GM18870 (cell line): ENCODE results near the gene APLP2.

ENCODE experiments used
- ATAC-seq: cut with Tn5 transposase; IDR thresholded peaks from one replicate; pipeline ENCODE4 v1.9.1; 2021; ENCODE audit warnings: moderate library complexity; ENCODE audit not compliant: unreplicated experiment

The APLP2 gene

GRCh38 chr11:130112071-130112830 lies 42.6 kb downstream of the APLP2 start:
- no peak for ATAC-seq

GRCh38 chr11:130114281-130114680 lies 44.6 kb downstream of the APLP2 start:
- no peak for ATAC-seq

DNA sequence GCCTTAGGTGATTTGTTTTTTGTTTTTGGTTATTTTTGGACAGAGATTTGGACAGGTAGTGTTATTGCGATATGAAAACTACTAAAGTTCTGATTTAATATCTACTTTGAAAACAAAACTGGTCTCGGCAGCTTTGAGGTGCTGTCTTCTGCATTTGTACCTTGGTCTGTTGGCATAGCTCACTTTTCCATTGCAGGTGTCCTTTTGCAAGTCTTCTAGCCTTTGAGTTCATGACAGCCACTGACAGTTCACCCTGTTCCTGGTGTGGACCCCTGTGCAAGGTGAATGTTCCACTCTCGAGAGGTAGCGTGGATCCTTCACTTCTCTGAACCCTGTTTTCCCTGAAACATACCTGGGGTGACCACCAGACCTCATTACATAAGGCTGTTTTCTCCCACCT lies 45.0 kb downstream of the APLP2 start:
- ATAC-seq: no peak

GRCh38 chr11:130115218-130115617 lies 45.5 kb downstream of the APLP2 start:
- ATAC-seq: no peak

DNA sequence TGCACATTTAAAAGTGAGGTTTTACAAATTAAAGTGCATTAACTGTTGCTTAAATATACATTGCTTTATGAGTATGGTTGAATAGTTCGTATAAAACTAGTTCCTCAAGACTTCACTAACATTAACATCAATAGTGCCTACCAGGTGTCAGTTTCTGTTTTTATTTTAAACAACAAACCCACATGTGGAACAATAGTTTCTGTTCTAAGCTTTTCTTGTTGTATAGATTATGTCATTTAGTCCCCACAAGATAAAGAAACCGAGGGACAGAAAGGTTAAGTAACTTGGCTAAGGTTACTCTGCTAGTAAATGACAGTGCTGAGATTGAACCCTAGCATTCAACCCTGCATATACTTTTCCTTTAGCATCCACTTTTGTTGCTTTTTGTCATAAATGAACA lies 48.5 kb downstream of the APLP2 start:
- ATAC-seq: peak; percentile 91

- peak; percentile 79 for ATAC-seq
Observed at GRCh38 chr11:130118636-130119387, 49.1 kb downstream of the APLP2 start.

GRCh38 chr11:130120045-130120444 lies 50.4 kb downstream of the APLP2 start:
- ATAC-seq: no peak

- no peak for ATAC-seq
Observed at GRCh38 chr11:130121445-130121978, 51.8 kb downstream of the APLP2 start.

GRCh38 chr11:130122141-130122575 lies 52.5 kb downstream of the APLP2 start:
- ATAC-seq: no peak

DNA sequence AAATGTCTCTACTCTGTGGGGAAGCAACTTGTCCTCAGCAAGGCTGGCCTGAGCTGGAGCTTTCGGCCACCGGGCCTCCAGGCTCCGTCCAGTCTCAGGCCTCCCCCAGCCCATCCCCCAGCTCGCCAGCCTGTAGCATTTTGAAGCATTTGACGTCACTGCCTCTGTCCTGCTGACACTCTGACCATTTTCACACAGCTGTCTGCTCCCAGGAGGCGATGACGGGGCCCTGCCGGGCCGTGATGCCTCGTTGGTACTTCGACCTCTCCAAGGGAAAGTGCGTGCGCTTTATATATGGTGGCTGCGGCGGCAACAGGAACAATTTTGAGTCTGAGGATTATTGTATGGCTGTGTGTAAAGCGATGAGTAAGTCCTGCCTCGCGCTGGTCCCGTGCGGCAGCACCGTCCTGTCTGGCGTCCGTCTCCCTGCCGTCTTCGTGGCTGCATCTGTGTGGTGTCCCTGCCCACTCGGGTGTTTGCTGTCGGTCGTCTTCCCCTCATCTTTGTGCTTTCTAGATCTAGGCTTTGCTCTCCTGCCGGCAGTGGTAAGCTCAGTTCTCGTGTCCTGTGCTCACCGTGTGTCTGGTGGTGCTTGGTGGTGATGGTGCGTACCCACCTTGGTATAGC lies 53.8 kb downstream of the APLP2 start:
- no peak for ATAC-seq

GRCh38 chr11:130124096-130124495 lies 54.4 kb downstream of the APLP2 start:
- no peak for ATAC-seq

DNA sequence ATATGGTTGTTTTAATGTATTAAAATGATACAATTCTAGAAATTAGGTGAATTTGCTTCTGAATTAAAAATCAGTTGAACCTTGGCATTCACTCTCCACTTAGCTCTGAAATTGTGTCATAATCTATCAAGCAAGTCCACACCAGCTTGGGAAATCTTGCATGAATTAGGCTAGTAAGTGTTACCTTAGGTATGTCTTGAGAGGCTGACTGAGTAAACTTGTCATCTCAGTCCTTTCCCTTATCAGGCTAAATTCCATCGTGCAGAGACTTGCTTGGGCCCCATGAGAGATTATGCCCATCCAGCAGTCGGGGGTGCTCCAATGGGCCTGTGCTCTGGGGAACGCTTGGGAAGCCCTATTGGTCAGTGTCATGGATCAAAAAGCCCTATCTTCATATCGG lies 55.9 kb downstream of the APLP2 start:
- ATAC-seq: no peak

GRCh38 chr11:130126516-130126915 lies 56.8 kb downstream of the APLP2 start:
- ATAC-seq: no peak

GRCh38 chr11:130127509-130127908 lies 57.8 kb downstream of the APLP2 start:
- no peak for ATAC-seq

- ATAC-seq: no peak
Observed at GRCh38 chr11:130128626-130129025, 58.9 kb downstream of the APLP2 start.

DNA sequence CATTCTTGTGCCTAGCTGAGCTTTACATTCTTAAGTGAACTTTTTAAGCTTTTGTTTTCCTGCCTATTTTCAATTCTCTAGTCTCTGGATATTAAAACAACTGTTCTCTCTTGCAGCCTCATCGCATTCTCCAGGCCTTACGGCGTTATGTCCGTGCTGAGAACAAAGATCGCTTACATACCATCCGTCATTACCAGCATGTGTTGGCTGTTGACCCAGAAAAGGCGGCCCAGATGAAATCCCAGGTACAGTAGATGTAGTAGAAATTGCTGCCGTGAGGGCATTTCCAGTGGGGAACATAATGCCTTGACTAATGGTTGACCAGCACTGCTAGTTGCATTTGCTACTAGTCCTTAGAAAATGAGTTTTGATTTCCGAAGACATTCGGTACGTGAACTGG lies 60.2 kb downstream of the APLP2 start:
- no peak for ATAC-seq

DNA sequence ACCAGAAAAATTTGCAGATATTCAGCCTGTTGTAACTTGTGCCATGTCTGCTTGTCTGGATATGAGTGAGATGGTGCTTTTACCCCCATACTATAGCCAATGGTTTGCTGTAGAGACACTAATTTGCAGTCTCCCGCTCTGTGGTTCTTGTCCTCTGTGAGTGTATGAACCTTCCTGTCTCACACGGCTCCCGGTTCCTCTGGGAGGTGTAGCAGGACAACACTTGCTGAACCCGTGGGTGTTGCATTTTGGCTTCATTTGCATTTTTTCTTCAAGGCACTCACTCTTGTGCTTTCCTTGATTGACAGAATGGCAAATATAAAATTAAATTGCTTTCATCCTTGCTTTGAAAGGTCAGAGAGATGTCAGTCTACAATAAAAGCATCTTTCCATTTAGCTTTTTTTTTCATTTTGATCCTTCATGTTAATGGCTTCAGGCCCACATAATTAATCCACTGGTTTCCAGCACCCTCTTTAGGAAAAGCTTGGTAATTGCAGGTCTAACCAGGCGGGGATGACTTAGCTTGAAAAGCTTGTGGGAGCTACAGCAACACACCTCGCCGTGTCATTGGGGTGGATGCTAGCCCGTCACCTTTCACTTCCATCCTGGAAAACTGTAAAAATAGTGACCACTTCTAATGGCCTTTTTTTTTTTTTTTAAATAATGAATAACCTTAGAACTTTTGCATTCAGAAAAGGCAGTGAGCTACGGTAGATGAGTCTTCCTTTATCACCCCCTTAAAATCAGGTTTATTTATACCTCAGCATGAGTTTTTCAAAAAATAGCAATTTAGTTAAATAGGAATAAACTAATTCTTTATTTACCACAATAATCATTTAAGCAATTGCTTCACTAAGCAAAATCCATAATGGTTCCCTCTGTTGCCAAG lies 62.5 kb downstream of the APLP2 start:
- ATAC-seq: peak; percentile 76

GRCh38 chr11:130133716-130134115 lies 64.0 kb downstream of the APLP2 start:
- no peak for ATAC-seq

GRCh38 chr11:130136107-130136506 lies 66.4 kb downstream of the APLP2 start:
- no peak for ATAC-seq

GRCh38 chr11:130137999-130138398 lies 68.3 kb downstream of the APLP2 start:
- ATAC-seq: no peak

GRCh38 chr11:130139401-130139800 lies 69.7 kb downstream of the APLP2 start:
- no peak for ATAC-seq
